Fibroblast of lung (primary cell): ENCODE measurements around the gene NEK4. TPM values are rescaled to one million over a fixed set of nuclear protein-coding genes. Genes with fewer than 3 reads are reported as not detected.

Experiments used
- DNase-seq, 2 donors: peaks; one replicate each; pipeline versions ENCODE4 v3.0.0 to v3.0.0-alpha.2; 2010; ENCODE audit warnings: low read depth in 2 of 2
- H2AFZ ChIP-seq: 2 replicates; pipeline ENCODE4 v1.5.1; 2012; ENCODE audit warnings: low read length, control low read depth, inconsistent platforms
- H3K27ac ChIP-seq: 2 replicates; pipeline ENCODE4 v1.5.1; 2011; ENCODE audit warnings: low read length, control low read depth; ENCODE audit not compliant: insufficient read depth
- H3K27me3 ChIP-seq: 2 replicates; pipeline ENCODE4 v1.5.1; 2011; ENCODE audit warnings: mild to moderate bottlenecking, low read length; ENCODE audit not compliant: control insufficient read depth, insufficient read depth
- H3K36me3 ChIP-seq: 2 replicates; pipeline ENCODE4 v1.5.1; 2011; ENCODE audit warnings: low read length; ENCODE audit not compliant: control insufficient read depth, insufficient read depth
- H3K4me1 ChIP-seq: 2 replicates; pipeline ENCODE4 v1.5.1; 2011; ENCODE audit warnings: low read length; ENCODE audit not compliant: control insufficient read depth, insufficient read depth; ENCODE audit errors: extremely low read depth
- H3K4me2 ChIP-seq: 2 replicates; pipeline ENCODE4 v1.5.1; 2011; ENCODE audit warnings: low read length, control low read depth; ENCODE audit not compliant: insufficient read depth; ENCODE audit errors: extremely low read depth
- H3K4me3 ChIP-seq, 4 experiments: fragments of 200-600 bp in 1 of 4; sonication (generic) in 1 of 4; replicated peaks in 1 of 4; 2 replicates each; pipeline ENCODE4 v1.5.1; 2011 to 2016; ENCODE audit warnings: low read length in 4 of 4, low read depth in 3 of 4, mild to moderate bottlenecking in 3 of 4, control low read depth in 2 of 4, inconsistent platforms in 1 of 4, mixed read lengths in 1 of 4; ENCODE audit not compliant: insufficient read depth in 1 of 4; ENCODE audit errors: control extremely low read depth in 1 of 4
- H3K79me2 ChIP-seq: 2 replicates; pipeline ENCODE4 v1.5.1; 2012; ENCODE audit warnings: mild to moderate bottlenecking, low read length, inconsistent platforms; ENCODE audit not compliant: control insufficient read depth, insufficient read depth
- H3K9ac ChIP-seq: 2 replicates; pipeline ENCODE4 v1.5.1; 2011; ENCODE audit warnings: mild to moderate bottlenecking, low read length, control low read depth; ENCODE audit not compliant: insufficient read depth
- H3K9me3 ChIP-seq: 2 replicates; pipeline ENCODE4 v1.5.1; 2012; ENCODE audit warnings: low read depth, low read length; ENCODE audit not compliant: control insufficient read depth, insufficient read depth
- H4K20me1 ChIP-seq: 2 replicates; pipeline ENCODE4 v1.5.1; 2011; ENCODE audit warnings: low read length; ENCODE audit not compliant: control insufficient read depth, insufficient read depth; ENCODE audit errors: extremely low read depth
- CTCF ChIP-seq, 2 donors: IDR thresholded peaks in 1 of 2; conservative IDR thresholded peaks in 1 of 2; 1 replicate in 1 of 2; 2 replicates in 1 of 2; pipeline ENCODE4 v1.5.1; 2011 to 2012; ENCODE audit warnings: low read length in 2 of 2, control low read depth in 1 of 2, inconsistent platforms in 1 of 2, low read depth in 1 of 2, mild to moderate bottlenecking in 1 of 2
- EZH2 ChIP-seq: IDR thresholded peaks from 2 replicates; pipeline ENCODE4 v1.5.1; 2012; ENCODE audit warnings: low read length, control low read depth, mild to moderate bottlenecking; ENCODE audit errors: missing control alignments
- polyA plus RNA-seq, 2 donors: library from polyadenylated mRNA; depleted of rRNA in 1 of 2; stranded (reverse) in 1 of 2; unstranded in 1 of 2; fragments of >200 nt; gene quantifications; 2 replicates each; pipeline ENCODE4 v1.2.1, GENCODE V29; 2011 to 2012; ENCODE audit warnings: missing spikeins in 1 of 2
- total RNA-seq: library from RNA; depleted of rRNA; stranded (reverse); fragments of >200 nt; gene quantifications from 2 replicates; pipeline ENCODE4 v1.2.1, GENCODE V29; 2014

NEK4 gene
- total and polyA plus RNA-seq, 2 donors (not counting 1 experiment from before 2014, with no cell fraction given) = 16.0 to 24.9 TPM

GRCh38 chr3:52705688-52706686, 64.8 kb downstream of the NEK4 start, which contains the start of the genes GLT8D1 and SPCS1:
TSS of gene GLT8D1 (minus strand) at chr3:52705791. CDS start at chr3:52700460, 5,331 bp downstream.
TSS of gene SPCS1 (plus strand) at chr3:52706106. CDS start at chr3:52706247, 141 bp downstream.
- H3K27me3 ChIP-seq = no peaks in the 10 kb centered on the region
- peak within 1 kb of the TSS; percentile 79 for H3K4me2 ChIP-seq
- H3K4me3 ChIP-seq = peak within 1 kb of the TSS; percentile 50 to 100 (median 92)
- H3K79me2 ChIP-seq = peaks cover 57% of the 10 kb centered on the region
- peak within 1 kb of the TSS; percentile 82 for H2AFZ ChIP-seq
- no peaks in the 10 kb centered on the region for H3K36me3 ChIP-seq
- peak within 1 kb of the TSS; percentile 86 for H3K9ac ChIP-seq
- H3K9me3 ChIP-seq = no peaks in the 10 kb centered on the region
- no peaks in the 10 kb centered on the region for H4K20me1 ChIP-seq
- TF ChIP-seq CTCF (conservative IDR thresholded peaks at IDR 0.05 in 1 of 2, IDR thresholded peaks at IDR 0.05 in 1 of 2; ENCODE audit: low read depth in 1 of 2, low read length in 2 of 2) (no peak), EZH2 (no peak)
- H3K27ac ChIP-seq = peak within 1 kb of the TSS; percentile 93
- DNase-seq = peak; percentile 84 to 86
- H3K4me1 ChIP-seq = peaks cover 5% of the 10 kb centered on the region

- Histone ChIP-seq H3K4me3 (peak overlapping the region; percentile 50 to 100 (median 92)), H3K36me3 (no peaks in the 10 kb centered on the region), H3K79me2 (peaks cover 59% of the 10 kb centered on the region), H3K27me3 (no peaks in the 10 kb centered on the region), H3K4me2 (peak overlapping the region; percentile 79), H3K9me3 (no peaks in the 10 kb centered on the region), H3K27ac (peak overlapping the region; percentile 93), H4K20me1 (no peaks in the 10 kb centered on the region), H3K9ac (peak overlapping the region; percentile 86), H2AFZ (peak overlapping the region; percentile 63), H3K4me1 (peaks cover 5% of the 10 kb centered on the region)
- no peak for TF ChIP-seq EZH2
- TF ChIP-seq CTCF (conservative IDR thresholded peaks at IDR 0.05 in 1 of 2, IDR thresholded peaks at IDR 0.05 in 1 of 2; ENCODE audit: low read depth in 1 of 2, low read length in 2 of 2) = no peak
- DNase-seq = no peak
These were observed 65.4 kb downstream of the NEK4 start for GRCh38 chr3:52705438-52705687.

GRCh38 chr3:52704611-52705437, 65.9 kb downstream of the NEK4 start:
- peak; percentile 36 to 48 for DNase-seq
- Histone ChIP-seq H2AFZ (peak overlapping the region; percentile 63), H3K4me3 (peak overlapping the region; percentile 50 to 100 (median 92)), H3K9ac (peak overlapping the region; percentile 86), H3K4me1 (peaks cover 5% of the 10 kb centered on the region), H3K27ac (peak overlapping the region; percentile 93), H3K4me2 (peak overlapping the region; percentile 79), H3K79me2 (peaks cover 63% of the 10 kb centered on the region), H3K9me3 (no peaks in the 10 kb centered on the region), H3K36me3 (no peaks in the 10 kb centered on the region), H3K27me3 (no peaks in the 10 kb centered on the region), H4K20me1 (no peaks in the 10 kb centered on the region)
- no peak for TF ChIP-seq CTCF (conservative IDR thresholded peaks at IDR 0.05 in 1 of 2, IDR thresholded peaks at IDR 0.05 in 1 of 2; ENCODE audit: low read depth in 1 of 2, low read length in 2 of 2)
- no peak for TF ChIP-seq EZH2
